Inflammatory macrophage (primary cell): ENCODE results near the gene RASL10A.
A peak's percentile ranks its signal among the peaks of the same experiment; 100 is the strongest.

Experiments
- DNase-seq, 2 donors: peaks; one replicate each; pipeline ENCODE4 v3.0.0-alpha.2; 2020 to 2022

Gene RASL10A

DNA sequence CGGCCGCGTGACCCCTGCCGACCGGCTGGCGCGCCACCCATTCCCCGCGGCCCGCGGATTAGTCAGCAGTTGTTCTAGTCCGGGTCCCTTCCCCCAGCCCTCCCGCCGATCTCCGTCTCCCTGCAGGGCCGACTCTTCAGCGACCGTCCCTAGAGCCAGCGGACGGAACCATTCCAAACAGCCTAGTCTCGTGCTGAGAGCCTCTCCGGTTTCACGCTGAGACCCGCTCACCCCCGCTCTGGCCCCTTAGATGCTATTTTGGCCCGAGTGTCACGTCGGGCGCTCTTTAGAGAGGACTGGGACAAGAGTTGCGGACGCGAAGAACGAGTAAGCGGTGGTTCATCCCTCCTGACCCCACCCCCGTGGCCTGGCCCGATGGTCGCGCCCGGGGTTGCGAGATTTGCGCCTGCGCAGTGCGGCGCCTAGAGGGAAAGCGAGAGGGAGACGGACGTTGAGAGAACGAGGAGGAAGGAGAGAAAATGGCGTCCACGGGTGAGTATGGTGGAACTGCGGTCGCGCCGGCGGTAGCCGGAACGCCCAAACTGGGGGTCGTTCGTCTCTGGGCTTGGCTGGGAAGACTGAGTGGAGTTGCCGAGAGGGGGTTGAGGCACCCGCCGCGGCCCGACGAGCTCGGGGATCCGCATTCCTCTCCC lies 47.5 kb downstream of the RASL10A start, which contains the start of the genes EWSR1 and RHBDD3:
EWSR1 (plus strand) TSS at position 411 of the 653 bp plus-strand sequence; CDS start at position 480, 69 bp downstream.
RHBDD3 (minus strand) TSS at position 124 of the 653 bp plus-strand sequence. CDS start 2,355 bp downstream, outside the sequence.
- DNase-seq, result peak; percentile 96

DNA sequence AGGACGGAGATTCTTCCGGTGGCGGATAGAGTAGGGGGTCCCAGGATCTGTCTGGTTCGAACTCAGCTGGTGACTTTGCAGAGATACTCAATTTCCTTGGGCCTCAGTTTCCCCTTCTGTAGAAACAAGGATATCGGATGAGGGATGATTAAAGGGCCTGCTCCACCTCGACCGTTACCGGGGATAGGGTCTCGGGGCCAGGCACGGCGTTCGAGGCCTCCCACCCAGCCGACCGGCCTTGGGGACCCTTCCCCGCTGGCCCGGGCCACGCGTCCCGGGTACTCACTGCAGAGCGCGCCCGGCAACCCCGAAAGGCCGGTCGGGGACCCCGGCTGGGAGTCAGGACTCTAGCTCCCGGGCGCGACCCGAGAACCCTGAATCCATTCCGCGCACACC lies 48.0 kb downstream of the RASL10A start:
- DNase-seq, result no peak

DNA sequence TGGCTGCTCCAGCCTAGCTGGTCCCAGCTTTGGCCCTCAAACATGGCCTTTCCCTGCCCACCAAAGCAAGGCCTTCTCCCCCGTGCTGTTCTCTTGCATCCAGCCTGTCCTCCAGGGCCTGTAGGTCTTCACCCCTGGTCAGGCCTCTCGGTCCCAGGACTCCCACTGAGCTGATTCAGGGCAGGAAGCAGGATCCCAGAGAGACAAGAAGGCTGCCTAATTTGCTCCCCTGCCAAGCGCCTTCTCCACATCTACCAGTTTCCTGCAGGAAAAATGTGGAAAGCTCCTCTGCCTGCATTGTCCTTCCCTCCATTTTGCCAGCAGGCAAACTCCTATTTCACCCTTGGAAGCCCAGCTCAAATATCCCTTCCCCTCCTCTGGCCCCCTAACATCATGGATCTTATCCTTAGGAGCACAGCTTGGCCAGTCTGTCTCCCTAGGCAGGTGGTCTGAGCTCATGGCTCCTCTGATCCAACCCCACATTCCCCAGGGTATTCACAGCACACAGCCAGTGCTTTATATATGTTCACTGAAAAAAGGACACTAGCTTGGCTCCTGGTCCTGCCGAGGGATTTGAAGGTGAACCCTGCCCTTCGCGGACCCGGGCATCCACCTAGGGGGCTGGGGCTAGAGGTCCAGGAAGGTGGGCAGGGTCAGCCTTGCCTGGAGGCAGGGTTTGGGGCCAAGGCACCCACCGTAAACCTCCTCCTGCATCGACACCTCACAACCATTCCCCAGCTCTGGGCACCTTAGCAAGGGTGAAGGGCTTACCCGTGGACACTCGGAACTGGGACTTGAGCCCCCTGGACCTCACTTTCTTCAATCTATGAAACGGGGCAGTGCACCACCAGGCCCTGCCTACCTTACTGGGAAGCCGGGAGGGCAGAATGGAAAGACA lies 48.7 kb downstream of the RASL10A start:
- DNase-seq, result no peak

DNA sequence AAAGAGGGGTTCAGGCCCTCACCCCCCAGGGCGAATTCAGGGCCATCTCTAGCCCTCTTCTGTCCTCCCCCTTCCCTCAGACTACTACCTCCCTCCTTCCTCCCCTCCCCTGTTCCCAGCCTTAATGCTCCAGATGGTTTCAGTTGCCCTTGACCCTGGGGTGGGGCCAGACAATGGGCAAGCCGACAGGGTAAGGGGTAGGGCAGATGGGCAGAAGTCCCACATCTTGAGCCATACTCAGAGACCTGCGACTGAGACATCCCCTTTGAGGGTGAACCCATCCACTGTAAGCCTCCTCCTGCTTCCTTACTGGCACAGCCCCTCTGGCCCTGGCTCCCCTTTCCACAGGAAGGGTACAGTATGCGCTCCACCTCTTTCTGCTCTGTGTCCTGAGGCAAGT lies 49.6 kb downstream of the RASL10A start:
- DNase-seq, result no peak

DNA sequence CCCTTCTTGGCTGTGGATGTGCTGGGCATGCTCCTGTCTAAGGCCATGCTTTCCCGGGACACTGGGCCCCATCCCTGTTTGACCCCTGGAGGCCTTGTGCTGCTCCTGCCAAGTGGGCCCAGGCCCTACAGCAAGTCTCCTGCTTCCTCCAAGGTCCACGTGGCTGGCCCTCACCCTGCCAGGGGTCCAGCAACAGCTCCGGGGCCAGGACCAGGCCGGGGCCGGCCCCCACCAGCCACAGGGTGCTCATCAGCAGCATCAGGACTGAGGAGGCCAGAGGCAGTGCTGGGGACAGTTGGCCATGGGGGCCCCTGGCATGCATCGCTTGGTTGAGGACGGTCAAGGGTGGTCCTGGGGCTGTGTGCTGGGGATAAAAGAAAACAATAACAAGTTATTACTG lies 50.2 kb downstream of the RASL10A start:
- DNase-seq, result no peak

DNA sequence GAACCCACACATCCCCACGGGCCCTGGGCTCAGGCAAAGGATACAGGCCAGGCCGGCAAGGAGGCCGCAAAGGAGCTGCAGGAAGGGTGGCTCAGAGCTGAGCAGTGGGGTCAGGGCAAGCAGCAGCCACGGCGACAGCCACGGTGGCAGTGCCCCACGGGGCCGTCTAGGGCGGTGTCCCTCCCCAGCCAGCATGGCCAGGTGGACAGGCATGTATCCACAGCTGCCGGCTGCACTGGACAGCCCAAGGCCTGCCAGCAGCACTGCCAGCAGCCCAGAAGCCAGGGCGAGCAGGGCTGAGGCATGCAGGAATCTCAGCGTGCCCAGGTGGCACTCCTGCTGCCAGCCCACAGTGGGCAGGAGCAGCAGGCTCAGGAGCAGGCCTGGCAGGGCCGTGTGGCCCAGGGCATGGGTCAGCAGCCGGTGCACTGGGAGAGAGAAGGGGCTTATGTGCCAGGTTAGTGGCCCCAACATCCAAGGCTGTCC lies 51.7 kb downstream of the RASL10A start:
- DNase-seq, result no peak
